GM12878 (cell line): Measurements from ENCODE around the gene CDH18. TPM values are rescaled to one million over a fixed set of nuclear protein-coding genes. Genes with fewer than 3 reads are reported as not detected.

Experiments used
- ATAC-seq: fragments of 200-7000 bp; cut with Tn5 transposase; 3 replicates; pipeline ENCODE4 v1.9.1; 2020; ENCODE audit warnings: mild to moderate bottlenecking, moderate library complexity
- BruUV-seq: library from RNA; stranded (reverse); fragments of 400-500 nt; replicated peaks from 2 replicates; lab custom pipeline; 2021; lab: Mats Ljungman, UMichigan
- CTCF ChIA-PET: fragments of 300-600 bp; sonication (Branson Sonifier 250); formaldehyde crosslinking; extraction: SDS; loops from one replicate; lab custom pipeline; 2021; ENCODE audit warnings: inconsistent platforms; lab: Yijun Ruan, JAX
- POLR2A ChIA-PET: fragments of 350-600 bp; formaldehyde crosslinking; extraction: SDS; loops from one replicate; lab custom pipeline; 2021; ENCODE audit warnings: inconsistent platforms; lab: Charles Lee
- RAD21 ChIA-PET: fragments of 300-600 bp; sonication (Branson Sonifier 250); formaldehyde crosslinking; loops from one replicate; lab custom pipeline; 2023; ENCODE audit warnings: antibody characterized with exemption; ENCODE audit not compliant: unreplicated experiment; lab: Charles Lee
- SMC1A ChIA-PET: fragments of 300-600 bp; sonication (Branson Sonifier 250); formaldehyde crosslinking; loops from one replicate; lab custom pipeline; 2023; ENCODE audit not compliant: unreplicated experiment, uncharacterized antibody; lab: Charles Lee
- DNase-seq: peaks from one replicate; pipeline ENCODE4 v3.0.0-alpha.2; 2011; ENCODE audit warnings: low read depth, low spot score
- FAIRE-seq: peaks from 3 replicates; lab custom pipeline; 2011; peaks lifted over from hg19 to GRCh38; lab: Jason Lieb, UNC
- H2AFZ ChIP-seq: 2 replicates; pipeline ENCODE4 v1.6.0; 2011; ENCODE audit warnings: low read depth, low read length, control low read depth; ENCODE audit not compliant: control insufficient read depth
- H3K27ac ChIP-seq: 2 replicates; pipeline ENCODE4 v1.5.1; 2011; ENCODE audit warnings: control low read depth; ENCODE audit not compliant: control insufficient read depth, insufficient read depth
- H3K27me3 ChIP-seq, 2 experiments: replicated peaks in 1 of 2; 2 replicates each; pipeline versions ENCODE4 v1.6.0 to v1.6.1; 2011; ENCODE audit warnings: low read length in 1 of 2; ENCODE audit not compliant: control insufficient read depth in 2 of 2, insufficient read depth in 2 of 2
- H3K36me3 ChIP-seq, 2 experiments: 2 replicates each; pipeline ENCODE4 v1.5.1; 2011; ENCODE audit warnings: low read length in 1 of 2; ENCODE audit not compliant: control insufficient read depth in 2 of 2, insufficient read depth in 2 of 2
- H3K4me1 ChIP-seq: 2 replicates; pipeline ENCODE4 v1.6.1; 2011; ENCODE audit warnings: mild to moderate bottlenecking, low read length, moderate library complexity, mixed read lengths; ENCODE audit not compliant: control insufficient read depth, insufficient read depth
- H3K4me2 ChIP-seq: 2 replicates; pipeline ENCODE4 v1.6.0; 2011; ENCODE audit warnings: control low read depth; ENCODE audit not compliant: control insufficient read depth, insufficient read depth
- H3K4me3 ChIP-seq: fragments of 200-600 bp; sonication (generic); 2 replicates; pipeline ENCODE4 v1.5.1; 2016
- H3K79me2 ChIP-seq: 2 replicates; pipeline ENCODE4 v1.6.0; 2011; ENCODE audit warnings: low read length; ENCODE audit not compliant: control insufficient read depth, insufficient read depth
- H3K9ac ChIP-seq: 2 replicates; pipeline ENCODE4 v1.8.0; 2011; ENCODE audit warnings: low read length, control low read depth, mixed read lengths; ENCODE audit not compliant: control insufficient read depth, insufficient read depth
- H3K9me3 ChIP-seq: replicated peaks from 3 replicates; pipeline ENCODE4 v1.5.1; 2011; ENCODE audit warnings: mild to moderate bottlenecking, low read length; ENCODE audit not compliant: control insufficient read depth, insufficient read depth
- H4K20me1 ChIP-seq: 2 replicates; pipeline ENCODE4 v1.6.0; 2011; ENCODE audit not compliant: control insufficient read depth, insufficient read depth
- BMI1 ChIP-seq: fragments of 450-650 bp; IDR thresholded peaks from 2 replicates; pipeline ENCODE4 v1.6.1; 2016; ENCODE audit warnings: mild to moderate bottlenecking, moderate library complexity, borderline replicate concordance
- CREM ChIP-seq: IDR thresholded peaks from 2 replicates; pipeline ENCODE4 v1.6.1; 2014; ENCODE audit warnings: antibody characterized with exemption, low read depth
- IKZF1 ChIP-seq: fragments of 450-650 bp; conservative IDR thresholded peaks from 2 replicates; pipeline ENCODE4 v1.6.1; 2017; ENCODE audit warnings: antibody characterized with exemption, mild to moderate bottlenecking
- IRF4 ChIP-seq: IDR thresholded peaks from 2 replicates; pipeline ENCODE4 v1.6.1; 2011; ENCODE audit warnings: low read depth, low read length
- JUND ChIP-seq: IDR thresholded peaks from 2 replicates; pipeline ENCODE4 v1.6.1; 2012; ENCODE audit warnings: low read depth, mild to moderate bottlenecking, low read length, improper control_type of control experiment, moderate library complexity
- KAT2A ChIP-seq: conservative IDR thresholded peaks from 2 replicates; pipeline ENCODE4 v1.6.1; 2011; ENCODE audit warnings: low read depth, low read length; ENCODE audit not compliant: control insufficient read depth
- MTA2 ChIP-seq: fragments of 450-650 bp; IDR thresholded peaks from 2 replicates; pipeline ENCODE4 v1.6.1; 2016; ENCODE audit warnings: low read depth, mild to moderate bottlenecking, moderate library complexity
- NFYA ChIP-seq: IDR thresholded peaks from 2 replicates; pipeline ENCODE4 v1.6.1; 2011; ENCODE audit warnings: low read depth, mild to moderate bottlenecking, low read length, improper control_type of control experiment, borderline replicate concordance
- SMAD1 ChIP-seq: fragments of 450-650 bp; IDR thresholded peaks from 2 replicates; pipeline ENCODE4 v1.6.1; 2018; ENCODE audit warnings: mild to moderate bottlenecking, low read depth; ENCODE audit not compliant: partially characterized antibody
- SREBF2 ChIP-seq: IDR thresholded peaks from 2 replicates; pipeline ENCODE4 v1.6.1; 2012; ENCODE audit warnings: mild to moderate bottlenecking, low read length
- SUZ12 ChIP-seq: fragments of 200-600 bp; sonication (generic); IDR thresholded peaks from one replicate; pipeline ENCODE4 v1.6.1; 2018; ENCODE audit warnings: antibody characterized with exemption, mild to moderate bottlenecking; ENCODE audit not compliant: unreplicated experiment
- TARDBP ChIP-seq: IDR thresholded peaks from 2 replicates; pipeline ENCODE4 v1.6.1; 2016; ENCODE audit warnings: borderline replicate concordance
- YBX1 ChIP-seq: fragments of 450-650 bp; IDR thresholded peaks from 2 replicates; pipeline ENCODE4 v1.6.1; 2016; ENCODE audit warnings: antibody characterized with exemption
- ZBED1 ChIP-seq: IDR thresholded peaks from 2 replicates; pipeline ENCODE4 v1.6.1; 2016; ENCODE audit warnings: borderline replicate concordance
- ZBTB4 ChIP-seq: fragments of 450-650 bp; formaldehyde crosslinking; IDR thresholded peaks from 2 replicates; pipeline ENCODE4 v1.4.0; 2022; ENCODE audit warnings: mild to moderate bottlenecking, moderate library complexity
- ZNF274 ChIP-seq: IDR thresholded peaks from one replicate; pipeline ENCODE4 v1.8.0; 2011; ENCODE audit not compliant: insufficient read length, insufficient read depth
- ZNF384 ChIP-seq: IDR thresholded peaks from 2 replicates; pipeline ENCODE4 v1.6.1; 2012; ENCODE audit warnings: low read depth, mild to moderate bottlenecking, low read length, improper control_type of control experiment, borderline replicate concordance
- ZNF687 ChIP-seq: fragments of 450-650 bp; IDR thresholded peaks from 2 replicates; pipeline ENCODE4 v1.6.1; 2017; ENCODE audit warnings: mild to moderate bottlenecking, moderate library complexity
- ZZZ3 ChIP-seq: IDR thresholded peaks from 2 replicates; pipeline ENCODE4 v1.6.1; 2011; ENCODE audit warnings: low read depth; ENCODE audit not compliant: control insufficient read depth, insufficient read length
- WGBS: methylation state at CpG from one replicate; pipeline ENCODE4 v1.1.6; 2016; ENCODE audit warnings: low lambda C conversion rate; ENCODE audit not compliant: insufficient replicate concordance, insufficient coverage; ENCODE audit errors: missing lambda C conversion rate; 5-methylcytosine and 5-hydroxymethylcytosine counted together
- in situ Hi-C: fragments of 300-500 bp; cut with MboI; formaldehyde crosslinking; loops from 9 replicates; pipeline ENCODE4 v1.14.3; 2018; ENCODE audit warnings: mixed read lengths
- intact Hi-C: fragments of 100-400 bp; cut with micrococcal nuclease; formaldehyde crosslinking; loops from one replicate; pipeline ENCODE4 v1.14.2; 2022; ENCODE audit not compliant: unreplicated experiment
- polyA plus RNA-seq, 11 experiments: library from polyadenylated mRNA; depleted of rRNA in 4 of 11; unstranded in 6 of 11; stranded (reverse) in 5 of 11; fragments of >200 nt; fragmentation: Nextera tagmentation in 4 of 11; fragmentation: Illumina TruSeq in 1 of 11; extraction: Ambion mirVana in 4 of 11; extraction: Trizol in 1 of 11; gene quantifications; 1 replicate in 1 of 11; 2 replicates in 10 of 11; pipeline versions ENCODE4 v1.2.1 to v1.2.3, GENCODE V29; 2011 to 2016; ENCODE audit warnings: inconsistent platforms in 2 of 11, missing spikeins in 2 of 11, low read depth in 1 of 11
- total RNA-seq, 4 experiments: library from RNA; depleted of rRNA in 3 of 4; stranded (reverse); fragments of >200 nt in 3 of 4; fragmentation: Illumina TruSeq in 1 of 4; extraction: Trizol in 1 of 4; gene quantifications; 2 replicates each; pipeline versions ENCODE4 v1.2.1 to v1.2.3, GENCODE V29; 2013 to 2021

The CDH18 gene
- total and polyA plus RNA-seq, 10 of the 15 experiments (the other 5 are each of a cell fraction or from before 2014, with no cell fraction given), result 0.41 TPM; not detected in 9

- no peak for ATAC-seq
- H3K27ac ChIP-seq, result no peak overlapping the region
- no TSS peak for BruUV-seq
Observed at GRCh38 chr5:19903611-19904010, 84.4 kb downstream of the CDH18 start.

More at GRCh38 chr5:19903611-19904010, 84.4 kb downstream of the CDH18 start:
- FAIRE-seq, result no peak
- no peak for TF ChIP-seq ZBED1
- TF ChIP-seq IRF4, result no peak
- no peak for TF ChIP-seq YBX1
- no peak for TF ChIP-seq SREBF2
- TF ChIP-seq SUZ12, result no peak
- TF ChIP-seq ZZZ3, result no peak
- TF ChIP-seq TARDBP, result no peak
- TF ChIP-seq JUND, result no peak
- no peak for TF ChIP-seq MTA2
- no peak for TF ChIP-seq KAT2A
- TF ChIP-seq ZNF384, result no peak
- TF ChIP-seq ZNF687, result no peak
- no peak for TF ChIP-seq BMI1
- TF ChIP-seq ZBTB4 (CRISPR knock-in tag), result no peak
- TF ChIP-seq IKZF1, result no peak
- no peak for TF ChIP-seq SMAD1
- TF ChIP-seq NFYA, result no peak
- TF ChIP-seq ZNF274, result no peak
- TF ChIP-seq CREM, result no peak
- no peak overlapping the region for H3K4me3 ChIP-seq
- WGBS, result 54% methylated on average over 5 of the region's 5 CpGs
- no peak for DNase-seq
- H4K20me1 ChIP-seq, result no peaks in the 10 kb centered on the region
- POLR2A ChIA-PET, result no interaction called here
- no peaks in the 10 kb centered on the region for H3K27me3 ChIP-seq
- no peak overlapping the region for H3K4me2 ChIP-seq
- H3K9ac ChIP-seq, result no peak overlapping the region
- SMC1A ChIA-PET, result no interaction called here
- RAD21 ChIA-PET, result no interaction called here
- H3K4me1 ChIP-seq, result no peaks in the 10 kb centered on the region
- intact Hi-C loops, result no loop called here
- H3K9me3 ChIP-seq, result no peaks in the 10 kb centered on the region
- in situ Hi-C loops, result no loop called here
- CTCF ChIA-PET, result no interaction called here
- no peaks in the 10 kb centered on the region for H3K36me3 ChIP-seq
- no peaks in the 10 kb centered on the region for H3K79me2 ChIP-seq
- H2AFZ ChIP-seq, result no peak overlapping the region
